DMS 273 (cell line): Measurements from ENCODE around the gene FUT8.
"Not testable (repeated sequence)": the region's sequence is repeated elsewhere in the genome, so short reads cannot be mapped to it uniquely, and the experiment has no call there.

Source experiments
- DNase-seq: peaks from one replicate; lab custom pipeline; 2025; ENCODE audit not compliant: unreplicated experiment; lab: John Stamatoyannopoulos, UW

Gene FUT8

GRCh38 chr14:65613131-65613650 is 200.7 kb downstream of the FUT8 start:
- no peak for DNase-seq

GRCh38 chr14:65618996-65619395 is 206.5 kb downstream of the FUT8 start:
- no peak for DNase-seq

DNA sequence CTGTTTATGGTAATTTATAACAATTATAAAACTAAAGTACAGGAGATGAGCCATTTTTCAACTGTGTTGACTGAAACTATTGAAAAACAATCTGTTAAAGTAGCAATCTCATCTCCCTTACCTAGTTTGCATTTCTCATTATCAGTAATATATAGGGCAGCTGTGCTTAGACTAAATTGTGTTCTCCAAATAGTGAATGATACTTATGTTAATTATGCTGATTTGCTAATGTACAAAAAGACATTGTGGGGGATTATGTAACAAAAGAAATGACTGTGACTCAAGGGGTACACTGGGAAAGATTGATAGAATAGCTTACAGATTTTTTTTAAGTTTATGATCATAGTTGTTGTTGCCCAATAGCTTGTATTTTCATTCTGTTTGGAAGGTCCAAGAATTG is 207.7 kb downstream of the FUT8 start:
- DNase-seq: no peak

- no peak for DNase-seq
Observed at GRCh38 chr14:65622703-65623102, 210.2 kb downstream of the FUT8 start.

DNA sequence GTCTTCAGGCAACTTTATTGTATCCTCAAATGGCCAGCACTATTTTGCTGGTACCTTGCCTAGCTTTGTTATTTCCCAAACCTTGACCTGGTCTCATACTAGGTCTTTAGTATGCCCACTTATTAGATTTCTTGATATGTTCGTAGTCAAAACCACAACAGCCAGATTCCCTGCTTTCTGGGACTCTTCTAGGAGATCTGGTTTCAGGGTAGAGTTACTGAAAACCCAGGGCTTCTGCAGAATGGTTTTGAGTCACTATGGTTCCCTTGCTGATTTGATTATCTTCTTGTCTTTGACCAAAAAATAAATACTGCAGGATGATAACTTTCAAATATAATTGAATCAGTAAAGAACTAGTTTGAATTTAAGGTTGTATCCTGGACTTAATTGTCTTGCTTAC is 211.2 kb downstream of the FUT8 start:
- no peak for DNase-seq

DNA sequence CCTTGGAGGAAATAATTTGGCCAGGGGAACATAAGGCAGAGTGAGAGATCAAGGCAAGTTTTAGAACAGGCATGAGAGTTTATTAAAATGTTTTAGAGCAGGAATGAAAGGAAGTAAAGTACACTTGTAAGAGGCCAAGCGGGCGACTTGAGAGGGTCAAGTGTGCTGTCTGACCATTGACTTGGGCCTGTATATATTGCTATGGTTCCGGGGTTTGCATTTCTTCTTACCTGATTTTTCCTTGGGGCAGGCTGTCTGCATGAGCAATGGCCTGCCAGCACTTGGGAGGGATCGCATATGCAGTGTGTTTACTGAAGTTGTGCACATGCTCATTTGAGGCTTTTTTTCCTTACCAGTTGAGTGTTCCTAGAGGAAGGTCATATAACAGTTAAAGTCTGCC is 214.8 kb downstream of the FUT8 start:
- no peak for DNase-seq

- DNase-seq: no peak
Observed at GRCh38 chr14:65628664-65629063, 216.1 kb downstream of the FUT8 start.

- no peak for DNase-seq
Observed at GRCh38 chr14:65631040-65631439, 218.5 kb downstream of the FUT8 start.

DNA sequence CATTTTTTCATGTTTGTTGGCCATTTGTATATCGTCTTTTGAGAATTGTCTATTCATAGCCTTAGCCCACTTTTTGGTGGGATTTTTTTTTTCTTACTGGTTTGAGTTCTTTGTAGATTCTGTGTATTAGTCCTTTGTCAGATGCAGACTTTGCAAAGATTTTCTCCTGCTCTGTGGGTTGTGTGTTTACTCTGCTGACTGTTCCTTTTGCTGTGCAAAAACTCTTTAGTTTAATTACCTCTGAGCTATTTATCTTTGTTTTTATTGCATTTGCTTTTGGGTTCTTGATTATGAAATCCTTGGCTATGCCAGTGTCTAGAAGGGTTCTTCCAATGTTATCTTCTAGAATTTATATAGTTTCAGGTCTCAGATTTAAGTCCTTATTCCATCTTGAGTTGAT is 220.0 kb downstream of the FUT8 start:
- DNase-seq: no peak

DNA sequence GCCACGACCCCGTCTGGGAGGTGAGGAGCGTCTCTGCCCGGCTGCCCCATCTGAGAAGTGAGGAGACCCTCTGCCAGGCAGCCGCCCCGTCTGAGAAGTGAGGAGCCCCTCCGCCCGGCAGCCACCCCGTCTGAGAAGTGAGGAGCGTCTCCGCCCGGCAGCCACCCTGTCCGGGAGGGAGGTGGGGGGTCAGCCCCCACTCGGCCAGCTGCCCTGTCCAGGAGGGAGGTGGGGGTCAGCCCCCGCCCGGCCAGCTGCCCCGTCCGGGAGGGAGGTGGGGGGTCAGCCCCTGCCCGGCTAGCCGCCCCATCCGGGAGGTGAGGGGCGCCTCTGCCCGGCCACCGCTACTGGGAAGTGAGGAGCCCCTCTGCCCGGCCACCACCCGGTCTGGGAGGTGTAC is 221.1 kb downstream of the FUT8 start:
- DNase-seq: not testable (repeated sequence)

DNA sequence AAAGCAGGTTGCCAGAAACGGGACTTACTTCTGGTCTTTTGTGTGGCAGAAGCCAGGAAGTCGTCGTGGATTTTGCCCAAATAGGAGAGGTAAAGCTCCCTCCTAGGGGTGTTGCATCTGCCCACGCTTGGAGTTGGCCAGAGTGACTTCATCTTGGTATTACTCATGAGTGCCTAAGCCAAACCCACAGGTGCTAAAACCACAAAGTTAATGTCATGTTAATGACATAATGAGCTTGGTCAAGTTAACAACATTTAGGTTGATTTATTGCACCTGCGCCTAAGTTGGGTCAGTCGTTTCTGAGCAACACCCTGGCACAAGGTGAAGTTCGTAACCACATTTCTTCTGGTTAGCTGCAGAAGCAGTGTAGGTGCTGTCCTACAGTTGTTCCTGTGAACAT is 225.2 kb downstream of the FUT8 start:
- DNase-seq: peak; percentile 3

DNA sequence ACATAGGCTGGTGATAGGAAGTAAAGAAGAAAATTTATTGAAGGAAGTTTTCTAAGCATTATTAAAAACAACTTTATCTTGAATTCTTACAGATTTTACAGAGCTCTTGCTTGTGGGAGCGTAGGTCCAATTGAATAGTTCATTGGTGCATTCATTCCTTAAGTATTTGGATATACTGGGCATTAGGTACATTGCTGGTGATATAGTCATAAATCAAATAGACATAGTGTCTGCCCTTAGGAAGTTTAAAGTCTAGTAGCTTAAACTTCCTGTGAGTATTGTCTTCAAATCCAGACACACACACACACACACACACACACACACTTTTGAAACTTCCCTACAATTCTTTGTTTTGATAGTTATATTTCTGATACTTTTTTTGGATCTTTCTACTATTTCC is 226.7 kb downstream of the FUT8 start:
- DNase-seq: no peak

DNA sequence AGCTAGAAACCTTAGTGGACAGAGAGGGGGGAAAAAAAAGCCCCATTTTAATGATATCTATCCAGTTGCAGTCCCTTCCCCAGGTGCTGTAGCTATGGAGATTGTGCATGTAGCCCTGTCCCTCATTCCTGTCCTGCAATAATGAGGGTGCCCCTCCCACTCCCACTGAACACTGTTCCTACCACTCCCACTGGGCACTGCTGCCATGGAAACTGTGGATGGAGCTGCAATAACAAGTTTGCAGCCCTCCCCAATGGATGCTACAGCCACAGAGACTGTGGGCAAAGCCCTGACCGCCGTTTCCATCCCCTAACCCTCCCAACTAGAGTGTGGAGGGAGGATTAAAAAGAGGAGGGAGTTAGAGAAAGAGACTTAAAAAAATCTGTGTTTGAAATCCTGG is 238.3 kb downstream of the FUT8 start:
- DNase-seq: no peak

DNA sequence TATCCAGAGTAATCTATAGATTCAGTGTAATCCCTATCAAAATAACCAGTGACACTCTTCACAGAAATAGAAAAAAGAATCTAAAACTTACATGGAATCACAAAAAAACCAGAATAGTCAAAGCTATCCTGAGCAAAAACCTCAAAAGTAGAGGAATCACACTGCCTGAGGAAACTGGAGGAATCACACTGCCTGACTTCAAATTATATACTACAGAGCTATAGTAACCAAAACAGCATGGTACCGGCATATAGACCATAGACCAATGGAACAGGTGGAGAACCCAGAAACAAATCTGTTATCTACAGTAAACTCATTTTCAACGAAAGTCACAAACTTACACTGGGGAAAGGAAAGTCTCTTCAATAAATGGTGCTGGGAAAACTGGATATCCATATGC is 244.0 kb downstream of the FUT8 start:
- no peak for DNase-seq

- DNase-seq: no peak
Observed at GRCh38 chr14:65658202-65658601, 245.7 kb downstream of the FUT8 start.

GRCh38 chr14:65661865-65662264 is 249.3 kb downstream of the FUT8 start:
- no peak for DNase-seq

GRCh38 chr14:65664436-65664835 is 251.9 kb downstream of the FUT8 start:
- DNase-seq: no peak

- DNase-seq: no peak
Observed at GRCh38 chr14:65676361-65677014, 264.0 kb downstream of the FUT8 start.

GRCh38 chr14:65685572-65685971 is 273.0 kb downstream of the FUT8 start:
- DNase-seq: no peak

DNA sequence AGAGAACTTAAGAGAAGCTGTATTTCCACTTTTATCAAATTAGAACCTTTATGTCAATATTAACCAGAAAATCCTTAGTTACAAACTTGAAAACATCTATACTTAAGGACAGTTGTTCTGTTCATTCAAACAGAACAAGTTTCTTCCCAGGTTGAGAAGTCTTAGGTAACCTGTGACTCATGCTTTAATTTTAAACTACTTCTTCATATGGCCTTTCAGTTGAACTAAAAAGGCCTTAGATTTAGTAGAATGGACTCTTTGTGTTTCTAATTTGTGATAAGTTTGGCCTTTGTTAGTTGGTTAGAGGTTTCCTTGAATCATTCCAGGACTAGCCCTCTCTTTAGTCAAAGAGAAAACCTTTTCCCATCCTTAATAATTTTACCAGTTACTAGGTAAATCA is 274.2 kb downstream of the FUT8 start:
- no peak for DNase-seq

DNA sequence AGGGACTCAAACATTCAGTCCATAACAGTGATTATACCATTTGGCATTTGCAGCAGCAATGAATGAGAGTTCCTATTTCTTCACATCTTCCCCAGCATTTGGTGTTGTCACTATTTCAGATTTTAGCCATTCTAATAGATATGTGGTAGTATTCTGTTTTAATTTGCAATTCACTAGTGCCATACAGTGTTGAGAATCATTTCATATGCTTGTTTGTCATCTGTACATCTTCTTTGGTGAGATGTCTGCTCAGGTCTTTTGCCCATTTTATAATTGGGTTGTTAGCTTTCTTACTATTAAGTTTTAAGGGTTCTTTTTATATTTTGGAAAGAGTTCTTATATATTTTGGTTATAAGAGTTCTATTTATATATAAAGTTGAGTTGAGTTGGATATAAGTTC is 276.5 kb downstream of the FUT8 start:
- no peak for DNase-seq

- not testable (repeated sequence) for DNase-seq
Observed at GRCh38 chr14:65692566-65692965, 280.0 kb downstream of the FUT8 start.

DNA sequence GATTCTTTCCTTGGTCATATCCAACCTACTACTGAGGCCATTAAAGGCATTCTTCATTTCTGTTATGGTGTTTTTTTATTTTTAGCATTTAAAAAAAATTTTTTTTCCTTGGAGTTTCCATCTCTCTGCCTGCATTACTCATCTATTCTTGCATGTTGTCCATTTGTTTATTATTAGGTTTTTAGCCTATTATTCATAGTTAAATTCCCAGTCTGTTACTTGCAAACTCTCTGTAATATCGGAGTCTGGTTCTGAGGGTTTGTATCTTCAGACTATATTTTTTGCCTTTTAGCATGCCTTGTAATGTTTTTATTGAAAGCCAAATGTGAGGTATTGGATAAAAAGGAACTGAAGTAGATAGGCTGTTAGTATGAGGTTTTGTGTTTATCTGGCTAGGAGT is 284.3 kb downstream of the FUT8 start:
- no peak for DNase-seq
